ENCODE measurements around the gene PRPS2.
A peak's percentile ranks its signal among the peaks of the same experiment; 100 is the strongest.

PRPS2 gene

DNA sequence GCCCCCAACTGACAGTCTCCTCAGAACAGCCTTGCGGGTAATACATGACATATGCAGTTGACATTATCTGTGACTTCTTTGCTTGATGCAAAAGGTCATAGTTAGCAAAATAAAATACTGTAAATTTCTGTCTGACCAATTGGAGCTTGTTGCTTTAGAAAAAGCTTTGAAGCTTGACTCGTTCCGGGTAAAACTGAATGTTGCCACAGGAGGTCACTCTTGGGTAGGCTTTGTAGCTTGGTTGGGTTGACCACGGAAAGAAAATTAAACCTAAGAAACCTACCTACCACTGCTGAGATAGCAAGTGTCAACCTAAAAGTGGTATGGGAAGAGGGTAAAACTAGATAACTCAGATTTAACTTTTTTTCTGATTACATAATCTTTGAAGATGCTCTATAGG is 23.2 kb downstream of the PRPS2 start:
- DNase-seq (ENCODE audit: low read depth): peak; percentile 16

- DNase-seq (ENCODE audit: low read depth): no peak
Measured at GRCh38 chrX:12817528-12817927, 26.3 kb downstream of the PRPS2 start.

GRCh38 chrX:12819222-12819621 is 28.0 kb downstream of the PRPS2 start:
- DNase-seq (ENCODE audit: low read depth): no peak

DNA sequence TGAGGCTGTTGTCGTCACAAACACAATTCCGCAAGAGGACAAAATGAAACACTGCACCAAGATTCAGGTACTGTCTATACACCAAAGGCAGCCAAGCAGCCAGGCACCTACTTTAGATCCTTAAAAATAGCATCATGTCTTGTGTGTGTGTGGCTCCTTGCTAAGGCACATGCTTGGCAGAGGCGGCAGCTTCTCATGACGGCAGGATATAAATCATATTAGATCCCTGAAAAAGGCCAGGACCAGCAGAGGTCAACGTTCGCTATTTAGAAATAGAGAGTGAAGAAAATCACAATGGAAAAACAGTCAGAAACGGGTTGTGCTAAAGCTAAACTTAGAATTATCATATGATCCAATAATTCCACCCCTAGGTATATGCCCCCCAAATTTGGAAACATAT is 29.5 kb downstream of the PRPS2 start:
- DNase-seq (ENCODE audit: low read depth): no peak

DNA sequence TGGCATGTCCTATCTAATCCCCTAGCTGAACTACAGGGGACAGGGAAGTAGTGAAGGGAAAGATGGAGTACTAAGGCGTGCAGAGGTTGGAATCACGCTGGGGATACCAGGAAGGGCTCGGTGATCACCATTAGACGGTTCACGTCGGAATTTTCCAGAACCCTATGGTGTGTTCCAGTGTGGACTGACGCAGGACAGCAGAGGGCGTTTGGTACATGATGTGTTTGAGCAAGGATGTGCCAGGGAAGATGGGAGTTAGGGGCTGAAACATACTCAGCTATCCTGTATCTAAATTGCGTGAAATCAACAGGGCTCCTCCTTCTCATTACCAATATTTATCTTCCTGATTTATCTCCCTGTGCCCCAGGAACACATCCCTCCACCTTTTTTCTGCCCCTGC is 33.7 kb downstream of the PRPS2 start:
- no peak for DNase-seq (ENCODE audit: low read depth)

DNA sequence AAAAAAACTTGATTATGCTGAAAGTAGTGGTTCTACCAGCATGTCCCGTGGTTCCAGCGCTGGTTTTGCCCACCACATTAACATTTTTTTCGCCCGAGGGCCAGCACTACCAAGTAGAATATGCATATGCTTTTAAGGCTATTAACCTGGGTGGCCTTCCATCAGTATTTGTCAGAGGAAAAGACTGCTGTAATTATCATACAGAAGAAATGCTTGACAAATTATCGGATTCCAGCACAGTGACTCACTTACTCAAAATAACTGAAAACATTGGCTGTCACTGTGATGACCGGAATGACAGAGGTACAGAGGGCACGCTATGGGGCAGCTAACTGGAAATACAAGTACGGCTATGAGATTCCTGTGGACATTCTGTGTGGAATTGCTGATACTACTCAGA is 34.6 kb downstream of the PRPS2 start:
- DNase-seq (ENCODE audit: low read depth): no peak

- DNase-seq (ENCODE audit: low read depth): no peak
Measured at GRCh38 chrX:12843061-12843667, 52.0 kb downstream of the PRPS2 start.

GRCh38 chrX:12843668-12844279 is 52.6 kb downstream of the PRPS2 start:
- no peak for DNase-seq (ENCODE audit: low read depth)

DNA sequence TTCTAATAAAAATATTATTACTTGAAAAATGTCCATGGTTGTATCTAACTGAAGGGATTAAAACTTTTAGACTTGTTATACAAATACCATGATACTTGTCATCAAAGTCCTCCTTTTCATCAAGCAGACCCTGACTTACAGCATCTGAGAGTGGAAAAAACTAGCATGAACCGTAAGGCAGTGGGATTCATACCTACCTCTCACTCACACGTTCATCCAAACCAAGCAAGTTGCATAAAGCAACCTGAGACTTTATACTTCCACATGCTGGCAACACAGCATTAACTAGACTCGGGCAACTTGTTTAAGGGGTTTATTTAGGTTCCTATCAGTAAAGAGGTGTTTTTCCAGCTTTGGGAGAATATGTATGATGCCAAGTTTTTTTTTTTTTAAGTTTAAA is 53.1 kb downstream of the PRPS2 start:
- no peak for DNase-seq (ENCODE audit: low read depth)

DNA sequence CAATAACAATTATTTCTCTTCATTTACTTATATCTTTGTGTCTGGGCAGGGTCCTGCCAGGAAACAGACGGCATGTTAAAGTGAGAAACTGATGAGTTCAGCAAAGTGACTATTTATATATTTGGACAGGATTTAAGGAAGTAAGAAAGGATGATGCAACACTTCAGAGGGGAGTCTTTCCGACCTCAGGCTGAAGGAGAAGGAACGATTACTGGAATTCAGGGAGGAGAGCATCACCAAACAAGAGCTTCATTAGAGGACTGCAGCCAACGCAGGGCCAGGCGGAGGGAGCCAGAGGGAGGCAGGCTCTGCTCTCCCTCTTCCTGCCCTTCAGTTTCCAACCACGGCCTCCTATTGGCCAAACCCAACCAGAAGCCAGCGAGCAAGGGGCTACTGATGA is 74.1 kb downstream of the PRPS2 start:
- no peak for DNase-seq (ENCODE audit: low read depth)

GRCh38 chrX:12866451-12867377 is 75.5 kb downstream of the PRPS2 start, which contains the start of gene TLR7:
TLR7 (plus strand) TSS chrX:12867072; CDS start chrX:12867579, 507 bp downstream.
- no peak for DNase-seq (ENCODE audit: low read depth)

GRCh38 chrX:12867685-12868084 is 76.5 kb downstream of the PRPS2 start:
- no peak for DNase-seq (ENCODE audit: low read depth)

DNA sequence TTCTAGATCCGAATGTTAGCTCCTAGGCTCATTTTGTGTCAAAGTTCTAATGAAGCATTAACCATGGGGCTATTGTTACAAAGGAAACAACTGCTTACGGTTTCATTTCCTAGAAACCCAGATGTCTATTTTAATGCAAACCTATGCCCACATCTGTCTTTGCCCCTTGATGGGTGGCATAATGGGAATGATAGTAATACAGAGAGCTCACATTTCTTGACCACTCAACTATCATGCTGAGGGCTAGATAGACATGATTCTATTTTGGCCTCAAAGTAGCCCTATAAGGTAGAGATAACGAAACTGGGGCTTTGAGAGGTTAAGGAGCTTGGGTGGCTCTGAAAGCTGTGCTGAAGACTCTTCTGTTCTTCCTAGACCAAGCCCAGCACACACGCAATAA is 77.5 kb downstream of the PRPS2 start:
- no peak for DNase-seq (ENCODE audit: low read depth)

- no peak for DNase-seq (ENCODE audit: low read depth)
Measured at GRCh38 chrX:12871257-12871656, 80.0 kb downstream of the PRPS2 start.

DNA sequence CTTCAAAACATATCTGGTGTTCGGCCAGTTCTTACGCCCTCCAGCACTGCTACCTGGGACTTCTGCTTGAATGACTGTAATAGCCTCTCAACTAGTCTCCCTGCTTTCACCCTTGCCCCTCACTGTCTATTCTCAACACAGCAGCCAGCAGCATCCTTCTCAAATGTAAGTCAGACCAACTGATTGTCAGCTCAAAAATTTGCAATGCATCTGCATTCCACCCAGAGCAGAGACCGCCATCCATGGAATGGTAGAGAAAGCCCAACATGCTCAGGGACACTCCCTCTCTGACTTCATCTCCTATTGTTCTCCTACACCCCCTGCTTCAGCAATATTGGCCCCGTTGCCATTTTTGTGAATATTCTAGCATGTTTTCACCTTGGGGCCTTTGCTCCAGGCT is 81.5 kb downstream of the PRPS2 start:
- no peak for DNase-seq (ENCODE audit: low read depth)

Data from stimulated activated CD4-positive, alpha-beta T cell treated with anti-CD3 and anti-CD28 coated beads, Interleukin-2, amount 100 ng/mL, for 4 hours (primary cell).